ENCODE results near the gene GNPAT.

The GNPAT gene

GRCh38 chr1:231242516-231243198, 1.6 kb downstream of the GNPAT start:
- DNase-seq (ENCODE audit: low read depth in 2 of 2): no peak

- DNase-seq (ENCODE audit: low read depth in 2 of 2): no peak
Measured at GRCh38 chr1:231248778-231249177, 7.8 kb downstream of the GNPAT start.

- no peak for DNase-seq (ENCODE audit: low read depth in 2 of 2)
Measured at GRCh38 chr1:231252336-231252735, 11.3 kb downstream of the GNPAT start.

- DNase-seq (ENCODE audit: low read depth in 2 of 2): no peak
Measured at GRCh38 chr1:231260351-231260750, 19.3 kb downstream of the GNPAT start.

- DNase-seq (ENCODE audit: low read depth in 2 of 2): no peak
Measured at GRCh38 chr1:231264642-231265041, 23.6 kb downstream of the GNPAT start.

- no peak for DNase-seq (ENCODE audit: low read depth in 2 of 2)
Measured at GRCh38 chr1:231265379-231265778, 24.4 kb downstream of the GNPAT start.

- DNase-seq (ENCODE audit: low read depth in 2 of 2): no peak
Measured at GRCh38 chr1:231266811-231267322, 25.9 kb downstream of the GNPAT start.

- no peak for DNase-seq (ENCODE audit: low read depth in 2 of 2)
Measured at GRCh38 chr1:231272173-231272572, 31.2 kb downstream of the GNPAT start.

- no peak for DNase-seq (ENCODE audit: low read depth in 2 of 2)
Measured at GRCh38 chr1:231272880-231273279, 31.9 kb downstream of the GNPAT start.

GRCh38 chr1:231274119-231274825, 33.3 kb downstream of the GNPAT start:
- peak in 1 of 2 donors; percentile 5 for DNase-seq (ENCODE audit: low read depth in 2 of 2)

- DNase-seq (ENCODE audit: low read depth in 2 of 2): no peak
Measured at GRCh38 chr1:231278100-231278790, 37.2 kb downstream of the GNPAT start.

- DNase-seq (ENCODE audit: low read depth in 2 of 2): no peak
Measured at GRCh38 chr1:231279081-231279480, 38.1 kb downstream of the GNPAT start.

GRCh38 chr1:231279683-231280082, 38.7 kb downstream of the GNPAT start:
- no peak for DNase-seq (ENCODE audit: low read depth in 2 of 2)

GRCh38 chr1:231284441-231284840, 43.4 kb downstream of the GNPAT start:
- no peak for DNase-seq (ENCODE audit: low read depth in 2 of 2)

GRCh38 chr1:231286603-231287002, 45.6 kb downstream of the GNPAT start:
- no peak for DNase-seq (ENCODE audit: low read depth in 2 of 2)

- DNase-seq (ENCODE audit: low read depth in 2 of 2): no peak
Measured at GRCh38 chr1:231295938-231296337, 54.9 kb downstream of the GNPAT start.

- DNase-seq (ENCODE audit: low read depth in 2 of 2): no peak
Measured at GRCh38 chr1:231301990-231302389, 61.0 kb downstream of the GNPAT start.

GRCh38 chr1:231310391-231310934, 69.5 kb downstream of the GNPAT start:
- no peak for DNase-seq (ENCODE audit: low read depth in 2 of 2)

- no peak for DNase-seq (ENCODE audit: low read depth in 2 of 2)
Measured at GRCh38 chr1:231311720-231312431, 70.9 kb downstream of the GNPAT start.

- DNase-seq (ENCODE audit: low read depth in 2 of 2): no peak
Measured at GRCh38 chr1:231312432-231312788, 71.4 kb downstream of the GNPAT start.

- no peak for DNase-seq (ENCODE audit: low read depth in 2 of 2)
Measured at GRCh38 chr1:231313661-231314060, 72.6 kb downstream of the GNPAT start.

GRCh38 chr1:231315887-231316286, 74.9 kb downstream of the GNPAT start:
- peak; percentile 28 to 41 for DNase-seq (ENCODE audit: low read depth in 2 of 2)
